ENCODE measurements around the gene SPNS3.

The SPNS3 gene

GRCh38 chr17:4512156-4513112, 78.7 kb downstream of the SPNS3 start:
- no peak for DNase-seq

- no peak for DNase-seq
These were observed 79.6 kb downstream of the SPNS3 start for GRCh38 chr17:4513113-4514032.

- DNase-seq = no peak
These were observed 80.5 kb downstream of the SPNS3 start for GRCh38 chr17:4514206-4514605.

GRCh38 chr17:4514779-4515178, 81.0 kb downstream of the SPNS3 start:
- DNase-seq = no peak

- DNase-seq = no peak
These were observed 81.8 kb downstream of the SPNS3 start for GRCh38 chr17:4515501-4515900.

GRCh38 chr17:4516735-4517134, 83.0 kb downstream of the SPNS3 start:
- DNase-seq = no peak

- no peak for DNase-seq
These were observed 85.2 kb downstream of the SPNS3 start for GRCh38 chr17:4518901-4519300.

GRCh38 chr17:4519361-4519788, 85.6 kb downstream of the SPNS3 start:
- no peak for DNase-seq

- no peak for DNase-seq
These were observed 86.5 kb downstream of the SPNS3 start for GRCh38 chr17:4520060-4520893.

GRCh38 chr17:4520894-4521600, 87.3 kb downstream of the SPNS3 start:
- DNase-seq = no peak

GRCh38 chr17:4522661-4523060, 88.9 kb downstream of the SPNS3 start:
- no peak for DNase-seq

GRCh38 chr17:4523946-4524345, 90.2 kb downstream of the SPNS3 start:
- no peak for DNase-seq

- DNase-seq = no peak
These were observed 92.1 kb downstream of the SPNS3 start for GRCh38 chr17:4525691-4526397.

- no peak for DNase-seq
These were observed 93.4 kb downstream of the SPNS3 start for GRCh38 chr17:4527134-4527533.

GRCh38 chr17:4527566-4528125, 93.9 kb downstream of the SPNS3 start:
- no peak for DNase-seq

- DNase-seq = no peak
These were observed 95.9 kb downstream of the SPNS3 start for GRCh38 chr17:4529533-4530152.

- no peak for DNase-seq
These were observed 97.3 kb downstream of the SPNS3 start for GRCh38 chr17:4530799-4531730.

GRCh38 chr17:4531988-4532736, 98.4 kb downstream of the SPNS3 start:
- DNase-seq = no peak

All from T-helper 2 cell (primary cell).